Measurements from ENCODE around the gene ITPR3. TPM values are rescaled to one million over a fixed set of nuclear protein-coding genes. Genes with fewer than 3 reads are reported as not detected.

The ITPR3 gene
- total and polyA plus RNA-seq, 2 donors (not counting 3 experiments of a cell fraction or from before 2014, with no cell fraction given), result 28.8 to 52.2 TPM

DNA sequence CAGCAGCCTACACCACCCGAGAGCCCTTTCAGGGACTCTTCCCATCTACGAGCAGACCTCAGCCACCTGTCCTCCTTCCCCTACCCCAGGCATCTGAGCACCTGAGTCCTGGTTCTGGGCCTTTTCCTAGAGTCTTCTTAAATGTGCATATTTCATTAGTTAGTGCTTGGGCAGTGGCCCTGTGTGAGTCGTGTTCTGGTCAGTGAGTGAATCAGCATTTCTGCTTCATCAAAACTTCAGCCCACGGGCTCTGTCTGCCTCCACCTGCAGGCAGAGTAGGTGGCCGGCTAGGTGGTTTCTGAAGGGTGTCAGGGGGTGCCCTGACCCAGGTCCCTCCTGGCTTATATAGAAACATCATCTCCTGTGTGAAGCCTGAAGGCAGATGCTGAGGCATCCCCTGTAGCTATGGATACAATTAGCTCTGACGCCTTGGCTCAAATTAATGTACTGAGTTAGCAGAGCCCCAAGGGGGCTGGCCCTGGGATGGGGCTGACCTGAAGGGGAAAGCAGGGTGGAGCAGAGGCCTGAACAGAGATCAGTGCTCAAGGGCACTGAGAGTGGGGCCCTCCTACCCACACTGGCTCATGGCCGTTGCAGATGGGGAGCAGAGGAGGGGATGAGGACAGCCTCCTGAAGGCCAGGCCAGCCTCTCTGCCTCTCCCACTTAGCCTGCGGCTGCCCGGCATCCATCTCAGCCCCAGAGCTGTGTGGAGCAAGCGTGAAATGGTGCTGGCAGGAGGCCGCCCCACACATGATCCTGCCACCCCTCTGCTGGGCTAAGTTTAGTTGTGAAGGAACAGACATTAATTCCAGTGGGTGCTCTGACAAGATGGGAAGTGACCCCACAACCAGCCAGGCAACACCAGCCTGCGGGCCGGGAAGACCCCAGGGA is 111.9 kb downstream of the ITPR3 start:
- no peak overlapping the region for H2AFZ ChIP-seq (ENCODE audit: low read depth, low read length)
- H4K20me1 ChIP-seq (replicated peaks; ENCODE audit: control insufficient read depth, extremely low read depth, insufficient read depth, low read length), result no peaks in the 10 kb centered on the region
- H3K27me3 ChIP-seq (ENCODE audit: control insufficient read depth in 2 of 2, insufficient read depth in 2 of 2, low read length in 2 of 2), result peaks cover 0 to 3% of the 10 kb centered on the region in 2 experiments
- no peak overlapping the region for H3K4me3 ChIP-seq (replicated peaks in 1 of 3; ENCODE audit: insufficient read depth in 1 of 3, low read depth in 1 of 3, low read length in 3 of 3)
- H3K4me1 ChIP-seq (ENCODE audit: control insufficient read depth, extremely low read depth, insufficient read depth, low read length), result no peaks in the 10 kb centered on the region
- FAIRE-seq, result no peak
- no peaks in the 10 kb centered on the region for H3K9me3 ChIP-seq (replicated peaks; ENCODE audit: control insufficient read depth, insufficient read depth, low read length)
- intact Hi-C loops (cut with micrococcal nuclease) (no loop called here), dilution Hi-C loops (cut with MboI; ENCODE audit: extremely low pct_ligation_motif_present, low sequenced_read_pairs) (no loop called here)
- ChIA-PET CTCF (no interaction called here), POLR2A (no interaction called here)
- no peak for DNase-seq (ENCODE audit: low read depth, low spot score)
- H3K36me3 ChIP-seq (ENCODE audit: control insufficient read depth in 2 of 2, extremely low read depth in 1 of 2, insufficient read depth in 2 of 2, low read length in 2 of 2), result no peaks in the 10 kb centered on the region
- TF ChIP-seq FOS (IDR thresholded peaks at IDR 0.05; ENCODE audit: borderline replicate concordance, insufficient read depth, low read length), result no peak
- TF ChIP-seq POLR2A (IDR thresholded peaks at IDR 0.05; ENCODE audit: low read depth, low read length), result no peak
- no peak for TF ChIP-seq MYC (IDR thresholded peaks at IDR 0.05; ENCODE audit: low read depth, low read length)
- no peak for TF ChIP-seq JUN (IDR thresholded peaks at IDR 0.05; ENCODE audit: borderline replicate concordance, insufficient read depth, insufficient read length, low read depth)
- TF ChIP-seq, protein P1, sequence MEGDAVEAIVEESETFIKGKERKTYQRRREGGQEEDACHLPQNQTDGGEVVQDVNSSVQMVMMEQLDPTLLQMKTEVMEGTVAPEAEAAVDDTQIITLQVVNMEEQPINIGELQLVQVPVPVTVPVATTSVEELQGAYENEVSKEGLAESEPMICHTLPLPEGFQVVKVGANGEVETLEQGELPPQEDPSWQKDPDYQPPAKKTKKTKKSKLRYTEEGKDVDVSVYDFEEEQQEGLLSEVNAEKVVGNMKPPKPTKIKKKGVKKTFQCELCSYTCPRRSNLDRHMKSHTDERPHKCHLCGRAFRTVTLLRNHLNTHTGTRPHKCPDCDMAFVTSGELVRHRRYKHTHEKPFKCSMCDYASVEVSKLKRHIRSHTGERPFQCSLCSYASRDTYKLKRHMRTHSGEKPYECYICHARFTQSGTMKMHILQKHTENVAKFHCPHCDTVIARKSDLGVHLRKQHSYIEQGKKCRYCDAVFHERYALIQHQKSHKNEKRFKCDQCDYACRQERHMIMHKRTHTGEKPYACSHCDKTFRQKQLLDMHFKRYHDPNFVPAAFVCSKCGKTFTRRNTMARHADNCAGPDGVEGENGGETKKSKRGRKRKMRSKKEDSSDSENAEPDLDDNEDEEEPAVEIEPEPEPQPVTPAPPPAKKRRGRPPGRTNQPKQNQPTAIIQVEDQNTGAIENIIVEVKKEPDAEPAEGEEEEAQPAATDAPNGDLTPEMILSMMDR (IDR thresholded peaks at IDR 0.05; ENCODE audit: extremely low read depth in 1 of 2, insufficient read depth in 1 of 2, low read depth in 1 of 2, low read length in 2 of 2), result no peak
- no peak for TF ChIP-seq EZH2 (IDR thresholded peaks at IDR 0.05; ENCODE audit: borderline replicate concordance, low read depth, low read length, severe bottlenecking)
- no peak for TF ChIP-seq GATA2 (IDR thresholded peaks at IDR 0.05; ENCODE audit: insufficient read depth, insufficient read length, low read depth, low read length)
- TF ChIP-seq, protein P2, sequence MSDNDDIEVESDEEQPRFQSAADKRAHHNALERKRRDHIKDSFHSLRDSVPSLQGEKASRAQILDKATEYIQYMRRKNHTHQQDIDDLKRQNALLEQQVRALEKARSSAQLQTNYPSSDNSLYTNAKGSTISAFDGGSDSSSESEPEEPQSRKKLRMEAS (IDR thresholded peaks at IDR 0.05; ENCODE audit: insufficient read depth, insufficient read length), result no peak
- no peak for TF ChIP-seq POLR2AphosphoS5 (IDR thresholded peaks at IDR 0.05; ENCODE audit: insufficient read depth, low read depth, low read length)
- no peaks in the 10 kb centered on the region for H3K79me2 ChIP-seq (ENCODE audit: control insufficient read depth, insufficient read depth, low read length)
- no TSS peak for BruUV-seq (replicated peaks)
- H3K9me1 ChIP-seq (replicated peaks; ENCODE audit: control insufficient read depth, extremely low read depth, insufficient read depth, low read length), result no peaks in the 10 kb centered on the region
- no peak overlapping the region for H3K9ac ChIP-seq (replicated peaks; ENCODE audit: extremely low read depth, insufficient read depth, low read length)
- no peak overlapping the region for H3K4me2 ChIP-seq (ENCODE audit: insufficient read depth, low read length)
- no peak overlapping the region for H3K27ac ChIP-seq (ENCODE audit: insufficient read depth, low read depth, low read length)

Data from endothelial cell of umbilical vein (primary cell).